ENCODE results near the gene GFOD1.

GFOD1 gene

DNA sequence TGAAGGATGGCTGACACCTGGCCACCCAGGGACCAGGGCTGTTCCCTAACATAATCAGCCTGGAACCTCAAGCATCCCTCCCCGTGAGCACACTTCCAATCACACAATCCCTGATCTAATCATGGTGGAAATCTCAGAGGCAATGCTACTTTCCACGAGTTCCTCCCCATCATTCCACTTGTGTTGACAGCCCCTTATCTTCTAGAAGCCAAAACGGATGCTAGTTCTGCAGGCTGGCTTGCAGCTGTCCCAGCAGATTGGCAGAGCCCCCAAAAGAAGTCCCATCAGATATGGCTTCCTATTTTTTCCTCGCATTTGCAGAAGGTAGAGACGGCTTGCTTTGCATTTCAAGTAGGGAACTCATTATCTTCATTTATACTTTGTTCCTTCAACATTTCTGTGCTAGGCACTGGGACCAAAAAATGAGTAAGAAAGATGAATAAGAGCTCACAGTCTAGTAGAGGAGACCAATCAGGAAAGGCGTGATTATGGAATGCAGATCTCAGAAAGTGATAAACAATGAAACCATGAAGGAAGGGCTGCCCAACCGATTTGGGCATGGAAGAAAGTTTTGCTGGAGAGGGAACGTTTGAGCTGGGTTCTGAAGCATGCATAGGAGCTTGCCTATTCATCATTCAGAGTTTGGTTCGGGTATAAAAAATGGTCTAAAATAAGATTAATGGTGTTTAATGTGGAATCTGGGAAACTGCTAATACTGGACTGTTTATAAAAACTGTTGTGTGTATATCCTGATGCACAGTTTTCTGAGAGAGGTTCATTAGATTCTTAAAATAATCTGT lies 114.5 kb downstream of the GFOD1 start:
- no peak for FAIRE-seq

DNA sequence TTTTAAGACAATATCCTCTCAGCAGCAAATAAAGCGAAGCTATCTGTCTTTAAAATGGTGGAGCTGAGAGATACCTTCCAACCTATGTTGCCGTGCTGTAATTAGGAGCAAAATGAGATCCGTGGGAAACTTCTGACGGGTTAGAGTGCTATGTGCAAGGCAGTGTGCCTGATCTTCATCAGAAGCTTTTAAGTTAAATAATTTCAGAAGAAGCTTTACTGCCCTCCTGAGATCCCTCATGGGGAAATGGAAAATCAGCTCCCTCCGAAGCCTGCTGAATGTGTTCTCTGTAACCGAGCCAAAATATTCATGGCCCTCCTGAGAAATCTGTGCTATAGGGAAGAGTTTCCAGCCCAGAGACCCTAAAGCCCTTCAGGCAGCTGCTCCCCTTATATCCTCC lies 115.3 kb downstream of the GFOD1 start:
- no peak for FAIRE-seq

DNA sequence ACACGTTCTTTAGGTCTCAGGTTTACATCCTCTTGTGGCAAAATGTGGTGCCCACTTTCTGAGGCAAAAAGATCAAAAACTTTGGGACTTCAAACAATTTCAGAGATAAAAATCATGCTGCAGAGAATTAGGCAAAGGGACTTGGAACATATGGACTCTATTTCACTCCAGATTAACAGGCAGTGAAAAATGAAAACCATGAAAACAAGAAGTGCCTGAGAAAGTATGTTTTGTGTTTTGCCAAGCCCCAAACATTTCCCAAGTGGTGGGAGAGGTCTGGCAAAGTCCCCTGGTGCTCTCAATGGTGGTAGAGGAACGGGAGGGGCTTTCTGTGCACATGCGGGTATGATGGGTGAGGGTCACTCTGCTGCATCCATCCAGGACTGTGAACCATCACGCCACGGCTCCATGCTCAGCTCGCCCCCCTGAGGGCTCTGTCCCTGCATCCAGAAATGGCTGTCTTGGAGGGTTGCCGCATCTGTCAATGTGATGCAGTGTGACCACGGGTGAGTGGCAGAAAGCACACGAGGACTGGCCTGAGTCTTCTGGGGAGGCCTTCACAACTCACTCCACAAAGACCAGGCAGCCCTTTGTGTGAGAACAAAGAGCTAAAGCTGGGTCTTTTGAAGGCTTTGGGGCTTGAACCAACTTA lies 115.9 kb downstream of the GFOD1 start:
- FAIRE-seq = no peak

DNA sequence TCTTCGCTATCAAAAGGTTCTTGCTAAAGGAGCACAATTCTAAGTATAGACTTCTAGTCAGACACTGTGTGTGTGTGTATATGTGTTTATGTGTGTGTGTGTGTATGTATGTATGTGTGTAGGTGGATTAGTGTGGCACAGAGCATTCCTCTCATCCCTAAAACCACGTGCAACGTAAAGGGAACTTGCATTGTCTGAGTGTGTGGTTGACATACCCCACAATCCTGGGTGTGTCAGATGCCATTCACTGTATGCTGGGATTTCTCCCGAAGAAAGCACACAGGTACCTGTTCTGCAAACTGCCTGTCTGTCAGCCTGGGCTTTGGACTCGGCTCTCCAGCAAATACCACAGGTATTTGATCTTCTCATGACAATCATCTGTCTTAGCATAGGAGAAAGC lies 116.8 kb downstream of the GFOD1 start:
- no peak for FAIRE-seq

DNA sequence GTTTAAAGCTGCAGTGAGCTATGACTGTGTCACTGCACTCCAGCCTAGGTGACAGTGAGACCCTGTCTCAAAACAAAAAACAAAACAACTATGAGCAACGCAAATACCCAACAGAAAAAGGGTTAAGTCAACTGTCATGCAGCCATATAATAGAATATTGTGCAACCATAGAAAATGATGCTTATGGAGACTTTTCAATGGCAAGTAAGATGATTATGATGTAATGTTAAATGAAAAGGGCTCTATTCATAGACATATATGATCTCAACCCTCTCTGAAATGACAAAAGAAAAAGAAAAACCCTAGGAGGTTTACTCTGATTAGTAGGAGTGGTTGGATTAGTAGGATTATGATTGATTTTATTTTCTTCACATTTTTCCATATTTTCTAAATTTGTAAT lies 117.8 kb downstream of the GFOD1 start:
- no peak for FAIRE-seq

DNA sequence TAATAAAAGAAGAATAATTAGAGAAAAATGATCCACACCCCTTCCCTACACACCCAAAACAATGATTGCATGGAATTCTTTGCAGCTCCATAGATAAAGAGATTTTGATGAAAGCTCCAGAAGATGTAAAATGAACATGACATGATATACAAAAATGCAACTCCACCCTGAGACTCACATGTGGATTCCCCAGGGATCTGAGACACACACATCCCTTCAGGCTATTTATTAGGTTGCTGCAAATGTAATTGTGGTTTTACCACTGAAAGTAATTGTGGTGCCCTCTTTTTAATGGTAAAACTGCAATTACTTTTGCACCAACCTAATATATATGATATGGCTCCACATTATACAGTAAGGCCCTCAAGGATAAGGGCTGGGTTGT lies 118.7 kb downstream of the GFOD1 start:
- FAIRE-seq = no peak

DNA sequence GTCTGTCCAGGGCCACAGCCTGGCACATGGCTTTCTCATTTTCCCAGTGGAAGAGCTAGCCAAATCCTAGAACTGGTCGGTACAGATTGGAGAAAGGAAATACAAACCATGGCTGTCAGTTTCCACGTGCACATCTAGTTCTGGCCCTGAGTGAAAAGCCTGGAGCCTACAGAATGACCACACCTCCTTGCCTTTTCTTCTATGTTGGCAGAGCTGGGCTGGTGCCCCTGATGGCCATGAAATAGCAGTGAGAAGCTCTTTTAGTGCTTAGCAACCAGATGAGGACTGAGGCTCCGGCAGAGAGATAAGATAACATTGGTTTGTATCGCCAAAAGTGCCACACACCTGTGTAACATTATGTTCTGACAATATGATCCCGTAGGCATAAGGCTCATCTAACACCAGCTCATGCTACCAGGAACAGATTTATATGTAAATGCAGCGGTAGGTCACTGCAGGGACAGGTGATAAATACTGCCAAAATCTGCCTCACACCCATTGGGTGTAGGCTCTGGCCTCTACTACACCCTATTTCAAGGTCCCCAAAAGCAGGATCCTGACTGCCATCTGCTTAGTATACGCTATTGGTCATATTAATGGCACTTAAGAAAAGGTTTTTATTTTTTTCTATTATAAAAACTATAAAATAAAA lies 119.2 kb downstream of the GFOD1 start:
- FAIRE-seq = no peak

DNA sequence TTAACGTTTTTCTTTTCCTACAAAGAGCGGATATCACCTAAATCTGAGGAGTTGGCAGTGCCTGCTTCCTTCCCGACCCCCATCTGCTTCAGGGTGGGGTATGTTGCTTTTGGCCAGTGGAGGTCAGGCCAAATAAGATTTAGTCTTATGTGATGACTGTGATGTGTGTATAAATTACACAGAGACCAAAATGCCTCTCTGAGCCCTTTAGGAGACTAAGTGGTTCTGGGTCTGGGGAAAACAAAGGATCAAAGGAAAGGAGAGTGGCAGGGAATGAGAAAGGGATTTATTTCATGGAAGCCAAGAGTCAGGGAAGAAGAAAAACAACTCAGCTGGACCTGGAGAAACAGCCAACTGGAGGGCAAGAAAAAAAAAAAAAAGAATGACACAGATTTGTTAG lies 120.0 kb downstream of the GFOD1 start:
- FAIRE-seq = no peak

DNA sequence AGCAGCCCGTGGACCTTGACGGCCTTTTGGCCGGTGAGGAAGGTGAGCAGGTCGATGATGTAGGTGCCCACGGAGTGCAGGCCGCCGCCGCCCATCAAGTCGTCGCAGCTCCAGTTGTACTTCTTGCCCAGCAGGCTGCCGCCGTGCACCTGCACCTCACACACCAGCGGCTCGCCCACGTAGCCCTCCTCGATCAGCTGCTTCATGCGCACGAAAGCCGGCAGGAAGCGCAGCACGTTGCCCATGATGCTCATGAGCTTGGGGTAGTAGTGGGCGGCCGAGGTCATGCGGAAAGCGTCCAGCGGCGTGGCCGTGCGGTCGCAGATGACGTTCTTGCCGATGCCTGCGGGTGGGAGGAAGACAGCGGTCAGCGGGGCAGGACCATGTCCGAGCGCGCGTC lies 122.1 kb downstream of the GFOD1 start:
- FAIRE-seq = no peak

DNA sequence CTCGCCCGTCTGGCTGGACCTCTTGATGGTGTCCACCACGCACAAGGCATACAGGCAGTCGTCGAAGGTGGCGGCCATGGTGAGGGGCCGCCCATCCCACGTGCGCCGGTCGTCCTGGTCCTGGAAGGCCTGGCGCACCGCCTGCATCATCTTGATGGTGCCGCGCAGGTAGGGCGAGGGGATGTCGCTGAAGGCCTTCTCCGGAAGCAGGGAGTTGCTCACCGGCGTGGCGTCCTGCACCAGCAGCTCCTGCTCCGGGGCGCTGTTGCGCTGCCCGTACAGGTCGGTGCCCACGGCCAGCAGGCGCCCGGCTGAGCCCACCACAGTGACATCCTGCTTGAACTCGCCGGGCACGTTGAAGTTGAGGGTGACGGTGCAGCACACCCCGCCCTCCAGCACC lies 122.6 kb downstream of the GFOD1 start:
- no peak for FAIRE-seq

DNA sequence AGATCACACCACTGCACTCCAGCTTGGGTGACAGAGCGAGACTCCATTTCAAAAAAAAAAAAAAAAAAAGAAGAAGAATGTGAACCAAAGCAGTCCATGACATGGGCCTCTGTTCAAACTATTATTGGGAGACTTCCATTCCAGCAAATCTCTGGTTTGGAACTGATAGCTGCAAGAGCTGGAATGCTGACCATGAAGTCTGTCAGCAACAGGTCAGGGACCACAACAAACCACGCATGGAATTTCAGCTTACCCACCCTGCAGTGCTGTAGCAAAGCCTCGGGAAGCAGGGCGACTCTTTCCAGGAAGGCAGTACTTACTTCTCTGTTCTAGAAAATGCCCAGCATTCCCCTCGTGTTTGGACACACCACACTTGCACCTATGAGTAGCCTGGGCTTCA lies 125.0 kb downstream of the GFOD1 start:
- FAIRE-seq = no peak

DNA sequence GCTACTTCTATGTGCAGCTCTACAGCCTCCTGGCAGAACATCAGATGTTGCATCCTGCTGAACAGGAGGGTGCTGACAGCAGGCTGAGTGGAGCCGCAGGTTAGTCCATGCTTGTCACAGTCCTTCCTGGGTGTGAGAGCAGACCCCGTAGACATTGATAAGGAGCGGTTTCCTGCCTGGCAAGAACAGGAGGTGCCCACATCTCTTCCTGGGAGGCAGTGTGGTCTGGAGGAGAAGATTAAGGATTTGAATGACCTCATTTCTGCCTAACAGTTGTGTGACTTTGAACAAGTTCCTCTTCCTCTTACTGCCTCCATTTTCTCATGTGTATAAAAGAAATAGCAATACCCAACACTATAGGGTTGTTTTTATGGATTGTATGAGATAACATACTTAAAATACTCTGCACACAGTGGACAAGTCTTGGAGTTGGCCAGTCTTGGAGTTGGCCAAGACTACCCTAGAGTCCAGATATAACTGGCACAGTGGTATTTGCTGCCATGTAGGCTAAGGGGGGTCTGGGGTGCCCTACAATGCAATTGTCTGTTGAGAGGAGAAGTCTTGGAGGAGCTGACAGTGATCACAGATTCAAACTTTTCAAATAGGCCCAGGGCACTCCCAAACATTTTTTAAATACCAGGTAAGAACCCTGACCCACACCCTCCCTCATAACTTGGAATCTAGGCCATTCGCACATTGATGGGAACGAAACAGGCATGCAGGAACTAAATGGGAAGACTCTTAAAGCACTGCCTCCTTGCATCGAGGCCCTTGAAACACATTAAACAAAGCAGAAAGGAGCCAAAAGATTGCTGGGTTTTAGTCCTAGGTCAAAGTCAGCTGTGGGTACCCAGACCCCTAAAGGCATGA lies 126.5 kb downstream of the GFOD1 start:
- no peak for FAIRE-seq

DNA sequence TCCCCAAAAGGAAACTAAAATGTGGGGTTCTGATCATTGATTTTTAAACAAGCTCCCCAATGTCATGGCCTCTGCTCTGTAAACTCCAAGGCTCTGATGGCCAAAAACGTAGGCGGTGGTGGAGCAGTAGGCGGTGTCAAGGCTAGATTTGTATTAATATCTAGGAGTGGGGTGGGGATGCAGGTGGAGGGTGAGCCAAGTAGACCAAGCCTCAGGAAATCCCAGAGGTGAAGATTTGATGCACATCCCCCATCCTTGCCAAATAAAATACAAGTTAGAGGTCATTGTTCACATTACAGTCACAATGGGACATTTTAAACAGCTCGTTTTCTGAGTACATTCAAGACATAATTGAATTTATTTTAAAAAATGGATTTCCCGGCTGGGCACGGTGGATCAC lies 128.1 kb downstream of the GFOD1 start:
- FAIRE-seq = no peak

DNA sequence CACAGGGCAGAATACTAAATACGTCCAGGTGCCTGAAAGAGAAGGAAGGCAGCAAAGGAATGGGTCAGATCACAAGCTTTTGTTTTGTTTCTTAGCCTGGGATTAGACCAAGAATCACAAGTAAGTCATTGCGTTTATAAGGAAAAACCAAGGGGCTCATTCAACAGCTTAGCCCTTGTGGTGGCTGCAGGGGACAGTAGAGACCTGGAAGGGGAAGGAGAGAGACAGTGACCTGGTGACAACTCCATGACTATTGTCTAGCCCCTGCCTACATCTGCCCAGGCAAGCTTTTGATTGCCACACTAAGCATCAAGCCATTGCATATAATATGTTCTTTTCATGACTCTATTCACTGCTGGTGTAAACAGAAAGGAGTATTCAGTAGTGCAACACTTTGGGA lies 128.9 kb downstream of the GFOD1 start:
- no peak for FAIRE-seq

DNA sequence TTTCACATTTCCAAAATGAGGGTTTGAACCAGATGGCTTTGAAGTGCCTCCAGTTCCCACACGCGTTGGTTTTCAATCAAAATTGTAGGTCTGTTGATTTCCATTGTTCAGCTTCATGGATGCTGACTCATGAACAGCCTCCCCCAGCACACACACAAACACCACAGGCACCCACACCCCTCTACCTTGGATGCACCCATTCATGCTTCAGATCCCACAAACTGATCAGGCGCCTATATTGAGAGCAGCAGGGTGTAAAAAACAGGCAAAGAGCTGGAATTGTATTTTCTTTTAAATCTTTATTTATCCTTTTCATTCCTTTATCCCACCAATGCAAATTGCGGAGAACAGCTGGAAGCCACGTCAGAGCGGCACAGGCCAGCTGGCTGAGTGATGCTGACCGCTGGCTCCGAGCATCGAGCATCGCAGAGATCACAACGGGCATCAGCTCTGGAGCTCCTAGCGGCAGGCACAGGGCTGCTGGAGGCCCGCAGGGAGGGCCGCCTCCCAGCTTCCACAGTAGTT lies 129.8 kb downstream of the GFOD1 start:
- FAIRE-seq = no peak

DNA sequence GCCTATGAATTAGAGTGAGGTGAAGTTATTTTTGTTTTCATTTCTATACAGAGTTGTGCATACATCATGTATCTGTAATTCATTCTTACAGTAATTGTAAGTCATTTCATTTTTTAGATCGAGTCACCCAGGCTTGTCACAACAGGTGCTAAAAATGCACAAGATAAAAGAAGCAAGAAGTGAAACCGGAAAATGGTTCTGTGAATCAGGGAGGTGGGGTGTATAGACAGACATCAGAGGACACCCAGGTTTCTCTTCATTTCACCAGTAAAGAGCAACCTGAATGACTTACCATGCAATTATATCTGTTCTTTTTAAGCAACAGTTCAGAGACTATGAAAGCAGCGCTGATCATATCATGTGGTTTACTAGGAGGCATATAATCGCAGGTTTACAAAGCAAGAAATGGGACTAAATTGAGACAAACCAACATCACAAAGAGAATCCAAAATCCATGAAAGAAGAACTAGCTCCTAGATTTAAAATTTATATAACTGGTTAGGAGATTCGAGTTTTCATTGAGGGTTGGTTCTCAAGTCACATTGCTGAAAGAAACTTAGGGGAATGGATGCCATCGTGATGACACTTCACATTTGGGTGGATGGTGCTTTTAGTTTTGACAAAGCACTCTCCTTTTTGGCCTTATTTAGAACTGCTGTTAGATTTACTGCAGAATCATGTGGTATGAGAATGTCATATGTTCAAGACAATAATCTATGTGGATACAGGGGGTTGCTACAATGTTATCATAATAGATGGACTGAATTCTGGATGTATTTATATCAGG lies 131.2 kb downstream of the GFOD1 start:
- no peak for FAIRE-seq

DNA sequence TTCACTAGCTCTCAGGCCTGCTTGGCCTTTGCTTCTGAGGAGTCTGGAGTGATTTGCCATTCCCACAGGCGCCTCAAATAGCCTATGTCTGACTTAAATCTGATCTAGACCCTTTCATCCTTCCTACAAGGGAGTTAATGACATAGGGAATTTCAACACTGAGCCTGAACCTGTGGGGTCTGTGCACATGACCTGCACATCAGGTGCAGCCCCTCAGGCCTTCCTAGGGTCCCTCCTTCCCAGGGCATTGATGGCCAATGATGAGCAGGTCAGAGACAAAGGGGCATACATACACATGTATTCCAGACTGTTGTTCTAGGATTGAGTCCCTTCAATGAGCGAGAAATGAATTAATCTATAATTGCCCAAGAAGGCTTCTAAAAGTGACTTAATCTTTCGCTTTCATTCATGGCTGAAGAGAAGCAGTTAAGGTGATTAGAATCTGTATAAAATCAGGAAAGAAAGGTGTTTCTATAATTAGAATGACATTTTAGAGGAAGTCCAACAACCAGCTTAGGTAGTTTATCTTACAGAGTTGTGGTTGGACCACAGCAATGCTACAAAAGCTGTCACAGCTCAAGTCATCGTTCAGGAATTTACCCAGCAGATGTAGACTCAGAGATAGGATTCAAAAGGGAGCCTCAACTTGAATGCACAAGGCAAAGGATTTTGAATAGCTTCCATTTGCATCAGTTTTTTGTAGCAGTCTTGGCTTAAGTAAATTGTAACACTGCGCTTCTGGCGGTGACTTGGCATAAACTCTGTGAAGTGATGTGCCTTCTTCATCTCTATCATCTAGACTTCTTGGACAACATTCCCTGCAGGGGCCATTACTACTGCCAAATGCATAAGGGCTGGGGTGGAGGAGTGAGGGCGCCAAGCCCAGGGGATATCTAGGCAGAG lies 132.1 kb downstream of the GFOD1 start:
- FAIRE-seq = no peak

DNA sequence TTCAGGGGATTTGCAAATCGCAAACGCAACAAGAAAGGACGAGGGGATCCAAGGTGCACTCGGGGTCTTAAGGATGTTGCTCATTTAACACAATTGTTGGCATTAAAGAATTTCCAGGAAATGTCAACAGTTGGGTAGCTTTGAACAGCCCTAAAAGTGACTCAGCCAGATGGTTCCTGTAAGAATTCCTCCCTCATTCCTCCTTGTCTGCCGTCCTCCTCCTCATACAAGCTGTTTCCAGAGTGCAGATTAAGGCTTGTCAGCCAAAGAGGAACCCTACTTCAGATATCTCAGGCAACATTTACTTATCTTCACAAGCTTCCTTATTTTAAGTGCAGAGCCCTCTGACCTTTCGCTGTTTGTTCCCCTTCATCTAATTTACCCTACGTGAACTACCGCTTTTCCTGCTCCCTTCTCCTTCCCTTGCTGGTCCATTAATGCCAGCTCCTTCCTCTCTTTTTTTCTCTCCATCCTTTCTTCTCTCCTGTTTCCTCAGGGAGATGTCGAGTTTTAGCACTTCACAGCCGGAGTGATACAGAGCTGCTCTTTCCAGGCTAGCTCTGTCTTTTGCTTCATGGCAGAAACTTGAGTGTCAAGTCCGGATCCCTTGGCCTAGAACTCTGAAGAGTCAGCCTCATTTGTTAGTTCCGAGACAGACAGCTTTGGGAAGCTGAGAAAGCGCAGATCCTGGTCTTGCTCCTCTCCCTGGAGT lies 132.9 kb downstream of the GFOD1 start:
- no peak for FAIRE-seq

DNA sequence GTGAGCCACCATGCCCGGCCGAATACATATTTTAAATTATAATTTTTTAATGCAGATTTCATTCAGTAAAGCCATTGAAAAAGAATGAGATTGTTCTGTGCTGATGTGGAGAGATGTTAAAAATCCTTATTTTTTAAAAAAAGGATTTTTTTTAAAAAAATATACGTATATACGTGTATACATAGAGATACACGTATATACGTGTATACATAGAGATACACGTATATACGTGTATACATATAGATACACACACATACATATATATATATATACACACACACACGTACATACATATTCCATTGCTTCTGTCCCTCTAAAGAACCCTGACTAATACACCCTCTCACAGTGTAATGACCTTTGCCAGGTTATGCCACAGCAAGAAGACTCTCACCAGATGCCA lies 135.2 kb downstream of the GFOD1 start:
- FAIRE-seq = no peak

DNA sequence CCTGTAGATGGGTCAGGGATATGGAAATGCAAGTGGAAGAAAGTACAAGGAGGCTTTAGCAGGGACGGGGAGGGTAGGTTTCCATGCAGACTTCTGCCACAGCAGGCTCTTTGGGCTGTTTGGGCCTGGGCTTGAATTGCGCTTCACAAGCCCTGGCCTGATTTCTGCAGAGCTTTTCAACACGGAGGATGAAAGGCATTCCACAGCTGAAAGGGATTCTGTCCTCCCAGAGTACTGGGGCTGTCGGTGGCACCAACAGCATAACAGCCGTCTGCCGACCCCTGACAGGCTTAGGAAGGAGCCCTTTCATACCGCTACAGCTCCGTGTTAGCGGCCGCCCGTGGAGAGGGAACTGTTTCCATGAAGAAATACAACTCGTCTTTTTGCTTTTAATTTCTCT lies 136.1 kb downstream of the GFOD1 start:
- no peak for FAIRE-seq

Data from islet of Langerhans (tissue), 1 donor.